K562 (cell line): Measurements from ENCODE around the gene DCAF17. TPM values are rescaled to one million over a fixed set of nuclear protein-coding genes. Genes with fewer than 3 reads are reported as not detected.

ENCODE experiments used
- BCL6 ChIP-seq: fragments of 250-450 bp; sonication (Bioruptor Pico); IDR thresholded peaks from 2 replicates; pipeline ENCODE4 v1.4.0; 2020
- C11orf30 ChIP-seq: fragments of 450-650 bp; IDR thresholded peaks from 2 replicates; pipeline ENCODE4 v1.6.1; 2016; ENCODE audit warnings: low read depth, mild to moderate bottlenecking
- EGR1 ChIP-seq: fragments of 450-650 bp; conservative IDR thresholded peaks from 2 replicates; pipeline ENCODE4 v1.6.1; 2017; ENCODE audit warnings: mild to moderate bottlenecking
- HDAC2 ChIP-seq: fragments of 450-650 bp; IDR thresholded peaks from 2 replicates; pipeline ENCODE4 v1.6.1; 2016; ENCODE audit warnings: mild to moderate bottlenecking
- IFI16 ChIP-seq: fragments of 250-450 bp; sonication (Bioruptor Pico); IDR thresholded peaks from 2 replicates; pipeline ENCODE4 v2.1.2; 2022; ENCODE audit warnings: mild to moderate bottlenecking, inconsistent platforms
- MTA3 ChIP-seq: fragments of 450-650 bp; formaldehyde crosslinking; IDR thresholded peaks from 2 replicates; pipeline ENCODE4 v1.6.1; 2017; ENCODE audit warnings: mild to moderate bottlenecking, borderline replicate concordance
- PTRF ChIP-seq: fragments of 450-650 bp; IDR thresholded peaks from 2 replicates; pipeline ENCODE4 v1.6.1; 2016; ENCODE audit warnings: mild to moderate bottlenecking, missing genetic modification characterization, missing compliant biosample characterization
- RAD21 ChIP-seq, 2 experiments: fragments of 250-450 bp in 1 of 2; fragments of 450-650 bp in 1 of 2; sonication (Bioruptor Pico) in 1 of 2; formaldehyde crosslinking in 1 of 2; IDR thresholded peaks in 1 of 2; conservative IDR thresholded peaks in 1 of 2; 2 replicates each; pipeline versions ENCODE4 v1.4.0 to v1.8.0; 2020 to 2022; ENCODE audit warnings: mild to moderate bottlenecking in 2 of 2, moderate library complexity in 1 of 2
- RAD51 ChIP-seq: fragments of 450-650 bp; IDR thresholded peaks from 2 replicates; pipeline ENCODE4 v1.7.1; 2016; ENCODE audit warnings: low read depth, mild to moderate bottlenecking, borderline replicate concordance
- RCOR1 ChIP-seq, 2 experiments: IDR thresholded peaks; 2 replicates each; pipeline ENCODE4 v1.6.1; 2012; ENCODE audit warnings: low read depth in 2 of 2, low read length in 2 of 2, borderline replicate concordance in 1 of 2, improper control_type of control experiment in 1 of 2
- SIN3A ChIP-seq, 2 experiments: fragments of 150-350 bp in 1 of 2; IDR thresholded peaks; 2 replicates each; pipeline ENCODE4 v1.6.1; 2011 to 2016; ENCODE audit warnings: borderline replicate concordance in 2 of 2, low read depth in 2 of 2, low read length in 2 of 2, mild to moderate bottlenecking in 2 of 2, moderate library complexity in 2 of 2; ENCODE audit not compliant: control insufficient read depth in 1 of 2
- SMARCC2 ChIP-seq: fragments of 450-650 bp; IDR thresholded peaks from 2 replicates; pipeline ENCODE4 v1.6.1; 2017; ENCODE audit warnings: antibody characterized with exemption, moderate library complexity, mild to moderate bottlenecking, low read depth
- TEAD4 ChIP-seq, 2 experiments: sonication (generic) in 1 of 2; formaldehyde crosslinking in 1 of 2; IDR thresholded peaks; 2 replicates each; pipeline versions ENCODE4 v1.6.1 to v1.8.0; 2012 to 2022; ENCODE audit warnings: borderline replicate concordance in 1 of 2, inconsistent platforms in 1 of 2, low read length in 1 of 2, mild to moderate bottlenecking in 1 of 2, missing genetic modification reagents in 1 of 2
- ZC3H4 ChIP-seq: sonication (generic); formaldehyde crosslinking; IDR thresholded peaks from 2 replicates; pipeline ENCODE4 v1.9.0; 2021; ENCODE audit warnings: missing genetic modification reagents, borderline replicate concordance
- ZKSCAN3 ChIP-seq: fragments of 250-450 bp; sonication (Bioruptor Pico); IDR thresholded peaks from 2 replicates; pipeline ENCODE4 v1.4.0; 2020
- ZNF133 ChIP-seq: fragments of 250-450 bp; sonication (Bioruptor Pico); IDR thresholded peaks from 2 replicates; pipeline ENCODE4 v1.4.0; 2020; ENCODE audit warnings: mild to moderate bottlenecking
- ZNF217 ChIP-seq: sonication (generic); formaldehyde crosslinking; IDR thresholded peaks from 2 replicates; pipeline ENCODE4 v1.8.0; 2022; ENCODE audit warnings: mild to moderate bottlenecking, missing genetic modification reagents
- ZNF282 ChIP-seq: sonication (generic); formaldehyde crosslinking; IDR thresholded peaks from 2 replicates; pipeline ENCODE4 v1.8.1; 2023; ENCODE audit warnings: missing genetic modification reagents
- ZNF785 ChIP-seq: fragments of 250-450 bp; sonication (Bioruptor Pico); IDR thresholded peaks from 2 replicates; pipeline ENCODE4 v1.4.0; 2020; ENCODE audit warnings: mild to moderate bottlenecking
- polyA plus RNA-seq, 8 experiments: library from polyadenylated mRNA; depleted of rRNA in 4 of 8; stranded (reverse) in 5 of 8; unstranded in 3 of 8; fragments of >200 nt; fragmentation: Nextera tagmentation in 2 of 8; fragmentation: Illumina TruSeq in 1 of 8; extraction: Ambion mirVana in 2 of 8; extraction: Trizol in 1 of 8; gene quantifications; 2 replicates each; pipeline versions ENCODE4 v1.2.1 to v1.2.3, GENCODE V29; 2011 to 2014; ENCODE audit warnings: inconsistent platforms in 1 of 8, missing spikeins in 1 of 8
- total RNA-seq, 7 experiments: library from RNA; depleted of rRNA in 6 of 7; stranded (reverse); fragments of >200 nt in 6 of 7; fragmentation: Illumina TruSeq in 2 of 7; extraction: Trizol in 2 of 7; gene quantifications; 2 replicates each; pipeline versions ENCODE4 v1.2.1 to v1.2.3, GENCODE V29; 2011 to 2021; ENCODE audit warnings: low replicate concordance in 1 of 7
- TF ChIP-seq, protein P1 (sequence below): fragments of 450-650 bp; IDR thresholded peaks from 2 replicates; pipeline ENCODE4 v1.7.0; 2016; ENCODE audit warnings: borderline replicate concordance
- TF ChIP-seq, protein P2 (sequence below): fragments of 250-450 bp; sonication (Bioruptor Pico); IDR thresholded peaks from 2 replicates; pipeline ENCODE4 v1.5.0; 2020; ENCODE audit warnings: mild to moderate bottlenecking, borderline replicate concordance
- TF ChIP-seq, protein P3 (sequence below): sonication (generic); formaldehyde crosslinking; IDR thresholded peaks from 2 replicates; pipeline ENCODE4 v1.8.0; 2022; ENCODE audit warnings: mild to moderate bottlenecking, missing genetic modification reagents
- TF ChIP-seq, protein P4 (sequence below), 3 experiments: IDR thresholded peaks in 2 of 3; conservative IDR thresholded peaks in 1 of 3; 2 replicates each; pipeline ENCODE4 v1.5.1; 2011 to 2012; ENCODE audit warnings: low read length in 3 of 3, mild to moderate bottlenecking in 3 of 3, control low read depth in 2 of 3, improper control_type of control experiment in 1 of 3, inconsistent platforms in 1 of 3, low read depth in 1 of 3, mixed read lengths in 1 of 3, moderate library complexity in 1 of 3; ENCODE audit not compliant: insufficient read depth in 2 of 3

The DCAF17 gene
- total and polyA plus RNA-seq, 9 of the 15 experiments (the other 6 are each of a cell fraction or from before 2014, with no cell fraction given): 10.0 to 38.5 (median 27.1) TPM

DNA sequence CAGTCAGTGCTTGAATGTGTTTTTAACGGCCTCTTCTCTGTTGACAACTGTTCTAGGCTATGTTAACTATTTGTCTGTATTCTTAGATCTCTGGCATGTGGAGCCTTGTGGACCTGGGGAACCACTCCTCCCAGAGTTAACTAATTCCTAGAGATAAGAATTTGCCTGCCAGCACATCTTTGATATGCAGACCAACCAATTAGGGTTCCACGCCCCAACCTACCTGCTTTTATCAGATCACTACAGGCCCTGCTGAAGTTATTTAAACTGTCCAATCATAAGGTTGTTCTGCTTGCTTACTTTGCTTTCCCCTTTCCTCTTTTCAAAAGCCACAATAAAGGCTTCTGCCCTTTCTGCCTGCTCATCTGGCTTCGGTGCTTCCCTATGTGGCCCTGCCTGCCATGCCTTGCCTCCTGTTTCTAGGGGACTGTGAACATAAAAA, 79.7 kb downstream of the DCAF17 start (continued):
- TF ChIP-seq EGR1 (no peak), SIN3A (IDR thresholded peaks at IDR 0.05; ENCODE audit: borderline replicate concordance in 2 of 2, control insufficient read depth in 1 of 2, low read depth in 2 of 2, low read length in 2 of 2) (no peak), ZNF133 (CRISPR knock-in tag) (no peak), TEAD4 (IDR thresholded peaks at IDR 0.05; ENCODE audit: low read length) (peak; percentile 82), TEAD4 (CRISPR knock-in tag; IDR thresholded peaks at IDR 0.05; ENCODE audit: borderline replicate concordance) (no peak), C11orf30 (peak; percentile 53; the same call in 1 of the 2 replicates), ZNF785 (CRISPR knock-in tag) (no peak), ZKSCAN3 (no peak), RCOR1 (IDR thresholded peaks at IDR 0.05; ENCODE audit: borderline replicate concordance in 1 of 2, low read depth in 2 of 2, low read length in 2 of 2) (peak in 1 of 2 experiments; percentile 22; a peak in 1 of 4 replicates), RAD21 (CRISPR knock-in tag; conservative IDR thresholded peaks at IDR 0.05 in 1 of 2, IDR thresholded peaks at IDR 0.05 in 1 of 2) (no peak), ZNF217 (CRISPR knock-in tag) (no peak), PTRF (tag) (no peak), BCL6 (CRISPR knock-in tag) (no peak), SMARCC2 (no peak), MTA3 (no peak), HDAC2 (no peak), ZC3H4 (CRISPR knock-in tag) (no peak), RAD51 (no peak), IFI16 (CRISPR knock-in tag) (no peak), ZNF282 (CRISPR knock-in tag) (no peak)
- TF ChIP-seq, protein P1, sequence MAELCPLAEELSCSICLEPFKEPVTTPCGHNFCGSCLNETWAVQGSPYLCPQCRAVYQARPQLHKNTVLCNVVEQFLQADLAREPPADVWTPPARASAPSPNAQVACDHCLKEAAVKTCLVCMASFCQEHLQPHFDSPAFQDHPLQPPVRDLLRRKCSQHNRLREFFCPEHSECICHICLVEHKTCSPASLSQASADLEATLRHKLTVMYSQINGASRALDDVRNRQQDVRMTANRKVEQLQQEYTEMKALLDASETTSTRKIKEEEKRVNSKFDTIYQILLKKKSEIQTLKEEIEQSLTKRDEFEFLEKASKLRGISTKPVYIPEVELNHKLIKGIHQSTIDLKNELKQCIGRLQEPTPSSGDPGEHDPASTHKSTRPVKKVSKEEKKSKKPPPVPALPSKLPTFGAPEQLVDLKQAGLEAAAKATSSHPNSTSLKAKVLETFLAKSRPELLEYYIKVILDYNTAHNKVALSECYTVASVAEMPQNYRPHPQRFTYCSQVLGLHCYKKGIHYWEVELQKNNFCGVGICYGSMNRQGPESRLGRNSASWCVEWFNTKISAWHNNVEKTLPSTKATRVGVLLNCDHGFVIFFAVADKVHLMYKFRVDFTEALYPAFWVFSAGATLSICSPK: no peak
- TF ChIP-seq, protein P2, sequence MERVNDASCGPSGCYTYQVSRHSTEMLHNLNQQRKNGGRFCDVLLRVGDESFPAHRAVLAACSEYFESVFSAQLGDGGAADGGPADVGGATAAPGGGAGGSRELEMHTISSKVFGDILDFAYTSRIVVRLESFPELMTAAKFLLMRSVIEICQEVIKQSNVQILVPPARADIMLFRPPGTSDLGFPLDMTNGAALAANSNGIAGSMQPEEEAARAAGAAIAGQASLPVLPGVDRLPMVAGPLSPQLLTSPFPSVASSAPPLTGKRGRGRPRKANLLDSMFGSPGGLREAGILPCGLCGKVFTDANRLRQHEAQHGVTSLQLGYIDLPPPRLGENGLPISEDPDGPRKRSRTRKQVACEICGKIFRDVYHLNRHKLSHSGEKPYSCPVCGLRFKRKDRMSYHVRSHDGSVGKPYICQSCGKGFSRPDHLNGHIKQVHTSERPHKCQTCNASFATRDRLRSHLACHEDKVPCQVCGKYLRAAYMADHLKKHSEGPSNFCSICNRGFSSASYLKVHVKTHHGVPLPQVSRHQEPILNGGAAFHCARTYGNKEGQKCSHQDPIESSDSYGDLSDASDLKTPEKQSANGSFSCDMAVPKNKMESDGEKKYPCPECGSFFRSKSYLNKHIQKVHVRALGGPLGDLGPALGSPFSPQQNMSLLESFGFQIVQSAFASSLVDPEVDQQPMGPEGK (CRISPR knock-in tag): no peak
- TF ChIP-seq, protein P3, sequence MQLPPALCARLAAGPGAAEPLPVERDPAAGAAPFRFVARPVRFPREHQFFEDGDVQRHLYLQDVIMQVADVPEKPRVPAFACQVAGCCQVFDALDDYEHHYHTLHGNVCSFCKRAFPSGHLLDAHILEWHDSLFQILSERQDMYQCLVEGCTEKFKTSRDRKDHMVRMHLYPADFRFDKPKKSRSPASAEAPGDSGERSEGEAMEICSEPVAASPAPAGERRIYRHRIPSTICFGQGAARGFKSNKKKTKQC (CRISPR knock-in tag): no peak
- TF ChIP-seq, protein P4, sequence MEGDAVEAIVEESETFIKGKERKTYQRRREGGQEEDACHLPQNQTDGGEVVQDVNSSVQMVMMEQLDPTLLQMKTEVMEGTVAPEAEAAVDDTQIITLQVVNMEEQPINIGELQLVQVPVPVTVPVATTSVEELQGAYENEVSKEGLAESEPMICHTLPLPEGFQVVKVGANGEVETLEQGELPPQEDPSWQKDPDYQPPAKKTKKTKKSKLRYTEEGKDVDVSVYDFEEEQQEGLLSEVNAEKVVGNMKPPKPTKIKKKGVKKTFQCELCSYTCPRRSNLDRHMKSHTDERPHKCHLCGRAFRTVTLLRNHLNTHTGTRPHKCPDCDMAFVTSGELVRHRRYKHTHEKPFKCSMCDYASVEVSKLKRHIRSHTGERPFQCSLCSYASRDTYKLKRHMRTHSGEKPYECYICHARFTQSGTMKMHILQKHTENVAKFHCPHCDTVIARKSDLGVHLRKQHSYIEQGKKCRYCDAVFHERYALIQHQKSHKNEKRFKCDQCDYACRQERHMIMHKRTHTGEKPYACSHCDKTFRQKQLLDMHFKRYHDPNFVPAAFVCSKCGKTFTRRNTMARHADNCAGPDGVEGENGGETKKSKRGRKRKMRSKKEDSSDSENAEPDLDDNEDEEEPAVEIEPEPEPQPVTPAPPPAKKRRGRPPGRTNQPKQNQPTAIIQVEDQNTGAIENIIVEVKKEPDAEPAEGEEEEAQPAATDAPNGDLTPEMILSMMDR (IDR thresholded peaks at IDR 0.05 in 2 of 3, conservative IDR thresholded peaks at IDR 0.05 in 1 of 3; ENCODE audit: insufficient read depth in 2 of 3, low read depth in 1 of 3, low read length in 3 of 3): no peak
